HEK293 (cell line): ENCODE measurements around the gene RTN4.
A peak's percentile ranks its signal among the peaks of the same experiment; 100 is the strongest.

Experiments used
- FEZF1 ChIP-seq: fragments of 450-650 bp; formaldehyde crosslinking; IDR thresholded peaks from 2 replicates; pipeline ENCODE4 v1.5.1; 2016; ENCODE audit warnings: missing biosample characterization, missing genetic modification characterization
- HOXD13 ChIP-seq: sonication (generic); formaldehyde crosslinking; IDR thresholded peaks from 2 replicates; pipeline ENCODE4 v1.8.0; 2022; ENCODE audit warnings: missing genetic modification reagents, borderline replicate concordance
- OSR2 ChIP-seq: fragments of 450-650 bp; formaldehyde crosslinking; IDR thresholded peaks from 2 replicates; pipeline ENCODE4 v1.5.1; 2016; ENCODE audit warnings: missing biosample characterization, missing genetic modification characterization
- REPIN1 ChIP-seq: fragments of 450-650 bp; formaldehyde crosslinking; IDR thresholded peaks from 2 replicates; pipeline ENCODE4 v1.5.1; 2017; ENCODE audit warnings: missing biosample characterization, missing genetic modification characterization, low read depth
- ZNF23 ChIP-seq: fragments of 450-650 bp; formaldehyde crosslinking; IDR thresholded peaks from 2 replicates; pipeline ENCODE4 v1.5.1; 2016; ENCODE audit warnings: missing biosample characterization, missing genetic modification characterization, borderline replicate concordance
- ZNF274 ChIP-seq, 2 experiments: fragments of 200-500 bp in 1 of 2; fragments of 450-650 bp in 1 of 2; sonication (Bioruptor generic) in 1 of 2; formaldehyde crosslinking in 1 of 2; IDR thresholded peaks; 2 replicates each; pipeline versions ENCODE4 v1.5.1 to v1.6.1; 2014 to 2016; ENCODE audit warnings: borderline replicate concordance in 1 of 2, inconsistent platforms in 1 of 2, low read length in 1 of 2, missing biosample characterization in 1 of 2, missing genetic modification characterization in 1 of 2
- ZNF670 ChIP-seq: fragments of 450-650 bp; formaldehyde crosslinking; IDR thresholded peaks from 2 replicates; pipeline ENCODE4 v1.5.1; 2016; ENCODE audit warnings: missing biosample characterization, missing genetic modification characterization, low read depth
- ZNF791 ChIP-seq: fragments of 450-650 bp; formaldehyde crosslinking; IDR thresholded peaks from 2 replicates; pipeline ENCODE4 v1.5.1; 2016; ENCODE audit warnings: missing biosample characterization, missing genetic modification characterization
- TF ChIP-seq, protein P1 (sequence below): fragments of 450-650 bp; formaldehyde crosslinking; IDR thresholded peaks from 2 replicates; pipeline ENCODE4 v1.5.1; 2016; ENCODE audit warnings: missing biosample characterization, missing genetic modification characterization
- TF ChIP-seq, protein P2 (sequence below): fragments of 450-650 bp; formaldehyde crosslinking; IDR thresholded peaks from 2 replicates; pipeline ENCODE4 v1.5.1; 2016; ENCODE audit warnings: missing biosample characterization, missing genetic modification characterization

- TF ChIP-seq ZNF274 (IDR thresholded peaks at IDR 0.05; ENCODE audit: low read length) (no peak), ZNF274 (tag by site-specific recombination; IDR thresholded peaks at IDR 0.05; ENCODE audit: borderline replicate concordance) (no peak), ZNF670 (tag by site-specific recombination) (no peak), FEZF1 (tag by site-specific recombination) (peak; percentile 66; the same call in 1 of the 2 replicates), HOXD13 (CRISPR knock-in tag) (no peak), OSR2 (tag by site-specific recombination) (no peak), ZNF791 (no peak), ZNF23 (no peak), REPIN1 (tag by site-specific recombination) (no peak)
- TF ChIP-seq, protein P1, sequence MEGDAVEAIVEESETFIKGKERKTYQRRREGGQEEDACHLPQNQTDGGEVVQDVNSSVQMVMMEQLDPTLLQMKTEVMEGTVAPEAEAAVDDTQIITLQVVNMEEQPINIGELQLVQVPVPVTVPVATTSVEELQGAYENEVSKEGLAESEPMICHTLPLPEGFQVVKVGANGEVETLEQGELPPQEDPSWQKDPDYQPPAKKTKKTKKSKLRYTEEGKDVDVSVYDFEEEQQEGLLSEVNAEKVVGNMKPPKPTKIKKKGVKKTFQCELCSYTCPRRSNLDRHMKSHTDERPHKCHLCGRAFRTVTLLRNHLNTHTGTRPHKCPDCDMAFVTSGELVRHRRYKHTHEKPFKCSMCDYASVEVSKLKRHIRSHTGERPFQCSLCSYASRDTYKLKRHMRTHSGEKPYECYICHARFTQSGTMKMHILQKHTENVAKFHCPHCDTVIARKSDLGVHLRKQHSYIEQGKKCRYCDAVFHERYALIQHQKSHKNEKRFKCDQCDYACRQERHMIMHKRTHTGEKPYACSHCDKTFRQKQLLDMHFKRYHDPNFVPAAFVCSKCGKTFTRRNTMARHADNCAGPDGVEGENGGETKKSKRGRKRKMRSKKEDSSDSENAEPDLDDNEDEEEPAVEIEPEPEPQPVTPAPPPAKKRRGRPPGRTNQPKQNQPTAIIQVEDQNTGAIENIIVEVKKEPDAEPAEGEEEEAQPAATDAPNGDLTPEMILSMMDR (tag by site-specific recombination) = no peak
- TF ChIP-seq, protein P2, sequence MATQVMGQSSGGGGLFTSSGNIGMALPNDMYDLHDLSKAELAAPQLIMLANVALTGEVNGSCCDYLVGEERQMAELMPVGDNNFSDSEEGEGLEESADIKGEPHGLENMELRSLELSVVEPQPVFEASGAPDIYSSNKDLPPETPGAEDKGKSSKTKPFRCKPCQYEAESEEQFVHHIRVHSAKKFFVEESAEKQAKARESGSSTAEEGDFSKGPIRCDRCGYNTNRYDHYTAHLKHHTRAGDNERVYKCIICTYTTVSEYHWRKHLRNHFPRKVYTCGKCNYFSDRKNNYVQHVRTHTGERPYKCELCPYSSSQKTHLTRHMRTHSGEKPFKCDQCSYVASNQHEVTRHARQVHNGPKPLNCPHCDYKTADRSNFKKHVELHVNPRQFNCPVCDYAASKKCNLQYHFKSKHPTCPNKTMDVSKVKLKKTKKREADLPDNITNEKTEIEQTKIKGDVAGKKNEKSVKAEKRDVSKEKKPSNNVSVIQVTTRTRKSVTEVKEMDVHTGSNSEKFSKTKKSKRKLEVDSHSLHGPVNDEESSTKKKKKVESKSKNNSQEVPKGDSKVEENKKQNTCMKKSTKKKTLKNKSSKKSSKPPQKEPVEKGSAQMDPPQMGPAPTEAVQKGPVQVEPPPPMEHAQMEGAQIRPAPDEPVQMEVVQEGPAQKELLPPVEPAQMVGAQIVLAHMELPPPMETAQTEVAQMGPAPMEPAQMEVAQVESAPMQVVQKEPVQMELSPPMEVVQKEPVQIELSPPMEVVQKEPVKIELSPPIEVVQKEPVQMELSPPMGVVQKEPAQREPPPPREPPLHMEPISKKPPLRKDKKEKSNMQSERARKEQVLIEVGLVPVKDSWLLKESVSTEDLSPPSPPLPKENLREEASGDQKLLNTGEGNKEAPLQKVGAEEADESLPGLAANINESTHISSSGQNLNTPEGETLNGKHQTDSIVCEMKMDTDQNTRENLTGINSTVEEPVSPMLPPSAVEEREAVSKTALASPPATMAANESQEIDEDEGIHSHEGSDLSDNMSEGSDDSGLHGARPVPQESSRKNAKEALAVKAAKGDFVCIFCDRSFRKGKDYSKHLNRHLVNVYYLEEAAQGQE (tag by site-specific recombination) = no peak
Observed at GRCh38 chr2:55012672-55013484, 37.4 kb downstream of the RTN4 start.
